ENCODE data around the gene QSOX1.

Gene QSOX1

GRCh38 chr1:180211156-180211859 is 56.6 kb downstream of the QSOX1 start:
- no peak for DNase-seq (ENCODE audit: low spot score)
- no peak for TF ChIP-seq CTCF (IDR thresholded peaks at IDR 0.05)
- Histone ChIP-seq H3K4me3 (no peak overlapping the region), H3K27ac (no peak overlapping the region)

GRCh38 chr1:180211860-180212229 is 57.2 kb downstream of the QSOX1 start:
- no peak overlapping the region for H3K27ac ChIP-seq
- no peak overlapping the region for H3K4me3 ChIP-seq
- no peak for DNase-seq (ENCODE audit: low spot score)
- TF ChIP-seq CTCF (IDR thresholded peaks at IDR 0.05) = no peak

DNA sequence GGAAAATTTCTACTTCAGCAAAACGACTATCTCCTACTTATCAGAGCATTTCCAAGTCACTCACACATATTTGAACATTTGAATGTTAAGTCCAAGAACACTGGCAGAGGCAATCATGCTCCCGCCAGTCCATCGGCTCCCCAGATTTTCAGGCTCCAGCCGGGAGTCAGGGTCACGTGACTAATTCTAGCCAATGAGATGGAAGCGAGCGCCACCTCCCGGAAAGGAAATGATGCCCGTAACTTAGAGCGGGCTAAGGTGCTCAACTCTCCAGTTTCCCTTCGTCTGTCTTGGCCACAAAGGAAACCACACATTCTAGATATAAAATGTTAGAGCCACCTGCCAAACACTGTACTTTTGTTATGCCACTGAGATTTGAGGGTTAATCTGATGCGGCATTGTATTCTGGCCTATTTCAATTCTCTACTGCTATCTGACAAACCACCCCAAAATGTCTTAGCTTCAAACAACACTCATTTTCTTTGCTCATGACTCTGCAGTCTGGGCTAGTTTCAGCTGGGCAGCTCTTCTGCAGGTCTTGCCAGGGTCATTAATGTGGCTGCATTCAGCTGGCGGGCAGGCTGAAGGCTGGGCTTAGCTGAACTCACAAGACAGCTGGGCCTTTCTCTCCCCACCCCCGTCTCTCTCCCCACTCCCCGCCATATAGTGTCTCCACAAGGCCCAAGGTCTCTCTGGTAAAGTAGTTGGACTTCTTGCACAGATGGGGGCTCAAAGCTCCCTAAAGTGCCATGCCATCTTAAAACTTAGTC is 58.9 kb downstream of the QSOX1 start:
- Histone ChIP-seq H3K4me3 (no peak overlapping the region), H3K27ac (no peak overlapping the region)
- no peak for DNase-seq (ENCODE audit: low spot score)
- TF ChIP-seq CTCF (IDR thresholded peaks at IDR 0.05) = no peak

- Histone ChIP-seq H3K27ac (no peak overlapping the region), H3K4me3 (no peak overlapping the region)
- DNase-seq (ENCODE audit: low spot score) = no peak
- TF ChIP-seq CTCF (IDR thresholded peaks at IDR 0.05) = no peak
Observed at GRCh38 chr1:180215856-180216625, 61.4 kb downstream of the QSOX1 start.

- Histone ChIP-seq H3K4me3 (no peak overlapping the region), H3K27ac (no peak overlapping the region)
- DNase-seq (ENCODE audit: low spot score) = no peak
- TF ChIP-seq CTCF (IDR thresholded peaks at IDR 0.05) = no peak
Observed at GRCh38 chr1:180217006-180217405, 62.3 kb downstream of the QSOX1 start.

GRCh38 chr1:180218806-180219765 is 64.4 kb downstream of the QSOX1 start:
- no peak overlapping the region for H3K4me3 ChIP-seq
- TF ChIP-seq CTCF (IDR thresholded peaks at IDR 0.05) = no peak
- DNase-seq (ENCODE audit: low spot score) = no peak
- H3K27ac ChIP-seq = no peak overlapping the region

Measured in coronary artery (tissue), 2 donors.